GM12878 (cell line): ENCODE results near the gene BLOC1S4. TPM values are rescaled to one million over a fixed set of nuclear protein-coding genes. Genes with fewer than 3 reads are reported as not detected.

Source experiments
- ATAC-seq: fragments of 200-7000 bp; cut with Tn5 transposase; 3 replicates; pipeline ENCODE4 v1.9.1; 2020; ENCODE audit warnings: mild to moderate bottlenecking, moderate library complexity
- BruUV-seq: library from RNA; stranded (reverse); fragments of 400-500 nt; replicated peaks from 2 replicates; lab custom pipeline; 2021; lab: Mats Ljungman, UMichigan
- CTCF ChIA-PET: fragments of 300-600 bp; sonication (Branson Sonifier 250); formaldehyde crosslinking; extraction: SDS; loops from one replicate; lab custom pipeline; 2021; ENCODE audit warnings: inconsistent platforms; lab: Yijun Ruan, JAX
- POLR2A ChIA-PET: fragments of 350-600 bp; formaldehyde crosslinking; extraction: SDS; loops from one replicate; lab custom pipeline; 2021; ENCODE audit warnings: inconsistent platforms; lab: Charles Lee
- RAD21 ChIA-PET: fragments of 300-600 bp; sonication (Branson Sonifier 250); formaldehyde crosslinking; loops from one replicate; lab custom pipeline; 2023; ENCODE audit warnings: antibody characterized with exemption; ENCODE audit not compliant: unreplicated experiment; lab: Charles Lee
- SMC1A ChIA-PET: fragments of 300-600 bp; sonication (Branson Sonifier 250); formaldehyde crosslinking; loops from one replicate; lab custom pipeline; 2023; ENCODE audit not compliant: unreplicated experiment, uncharacterized antibody; lab: Charles Lee
- DNase-seq: peaks from one replicate; pipeline ENCODE4 v3.0.0-alpha.2; 2011; ENCODE audit warnings: low read depth, low spot score
- FAIRE-seq: peaks from 3 replicates; lab custom pipeline; 2011; peaks lifted over from hg19 to GRCh38; lab: Jason Lieb, UNC
- H2AFZ ChIP-seq: 2 replicates; pipeline ENCODE4 v1.6.0; 2011; ENCODE audit warnings: low read depth, low read length, control low read depth; ENCODE audit not compliant: control insufficient read depth
- H3K27ac ChIP-seq: 2 replicates; pipeline ENCODE4 v1.5.1; 2011; ENCODE audit warnings: control low read depth; ENCODE audit not compliant: control insufficient read depth, insufficient read depth
- H3K27me3 ChIP-seq, 2 experiments: replicated peaks in 1 of 2; 2 replicates each; pipeline versions ENCODE4 v1.6.0 to v1.6.1; 2011; ENCODE audit warnings: low read length in 1 of 2; ENCODE audit not compliant: control insufficient read depth in 2 of 2, insufficient read depth in 2 of 2
- H3K36me3 ChIP-seq, 2 experiments: 2 replicates each; pipeline ENCODE4 v1.5.1; 2011; ENCODE audit warnings: low read length in 1 of 2; ENCODE audit not compliant: control insufficient read depth in 2 of 2, insufficient read depth in 2 of 2
- H3K4me1 ChIP-seq: 2 replicates; pipeline ENCODE4 v1.6.1; 2011; ENCODE audit warnings: mild to moderate bottlenecking, low read length, moderate library complexity, mixed read lengths; ENCODE audit not compliant: control insufficient read depth, insufficient read depth
- H3K4me2 ChIP-seq: 2 replicates; pipeline ENCODE4 v1.6.0; 2011; ENCODE audit warnings: control low read depth; ENCODE audit not compliant: control insufficient read depth, insufficient read depth
- H3K4me3 ChIP-seq: fragments of 200-600 bp; sonication (generic); 2 replicates; pipeline ENCODE4 v1.5.1; 2016
- H3K79me2 ChIP-seq: 2 replicates; pipeline ENCODE4 v1.6.0; 2011; ENCODE audit warnings: low read length; ENCODE audit not compliant: control insufficient read depth, insufficient read depth
- H3K9ac ChIP-seq: 2 replicates; pipeline ENCODE4 v1.8.0; 2011; ENCODE audit warnings: low read length, control low read depth, mixed read lengths; ENCODE audit not compliant: control insufficient read depth, insufficient read depth
- H3K9me3 ChIP-seq: replicated peaks from 3 replicates; pipeline ENCODE4 v1.5.1; 2011; ENCODE audit warnings: mild to moderate bottlenecking, low read length; ENCODE audit not compliant: control insufficient read depth, insufficient read depth
- H4K20me1 ChIP-seq: 2 replicates; pipeline ENCODE4 v1.6.0; 2011; ENCODE audit not compliant: control insufficient read depth, insufficient read depth
- ATF3 ChIP-seq: IDR thresholded peaks from 2 replicates; pipeline ENCODE4 v1.6.1; 2011; ENCODE audit warnings: low read depth, mild to moderate bottlenecking, low read length, moderate library complexity, borderline replicate concordance; ENCODE audit errors: extremely low read depth
- FOXK2 ChIP-seq: fragments of 450-650 bp; IDR thresholded peaks from 2 replicates; pipeline ENCODE4 v1.6.1; 2017; ENCODE audit warnings: mild to moderate bottlenecking, moderate library complexity
- GABPA ChIP-seq: IDR thresholded peaks from 2 replicates; pipeline ENCODE4 v1.6.1; 2014; ENCODE audit warnings: antibody characterized with exemption, low read depth, mild to moderate bottlenecking, inconsistent platforms
- IKZF2 ChIP-seq, 2 experiments: fragments of 450-650 bp; IDR thresholded peaks; 2 replicates each; pipeline ENCODE4 v1.6.1; 2017; ENCODE audit warnings: mild to moderate bottlenecking in 2 of 2, moderate library complexity in 2 of 2
- IRF4 ChIP-seq: IDR thresholded peaks from 2 replicates; pipeline ENCODE4 v1.6.1; 2011; ENCODE audit warnings: low read depth, low read length
- NBN ChIP-seq: fragments of 450-650 bp; IDR thresholded peaks from 2 replicates; pipeline ENCODE4 v1.6.1; 2016
- NFIC ChIP-seq: IDR thresholded peaks from 2 replicates; pipeline ENCODE4 v1.6.1; 2012; ENCODE audit warnings: low read depth, mild to moderate bottlenecking, inconsistent platforms, low read length, moderate library complexity
- POLR2AphosphoS2 ChIP-seq: IDR thresholded peaks from 2 replicates; pipeline ENCODE4 v1.6.1; 2011; ENCODE audit warnings: low read depth, mild to moderate bottlenecking, low read length, improper control_type of control experiment, moderate library complexity
- RAD21 ChIP-seq: IDR thresholded peaks from 2 replicates; pipeline ENCODE4 v1.6.1; 2011; ENCODE audit warnings: mild to moderate bottlenecking, low read depth, low read length, moderate library complexity; ENCODE audit not compliant: insufficient read depth
- RFX5 ChIP-seq: IDR thresholded peaks from 2 replicates; pipeline ENCODE4 v1.6.1; 2011; ENCODE audit warnings: low read depth, low read length, improper control_type of control experiment
- SIX5 ChIP-seq: IDR thresholded peaks from 2 replicates; pipeline ENCODE4 v1.6.1; 2011; ENCODE audit warnings: mild to moderate bottlenecking, low read depth, low read length, moderate library complexity; ENCODE audit not compliant: severe bottlenecking
- SP1 ChIP-seq: IDR thresholded peaks from one replicate; pipeline ENCODE4 v1.6.1; 2011; ENCODE audit warnings: low read depth, low read length
- STAT3 ChIP-seq: IDR thresholded peaks from 2 replicates; pipeline ENCODE4 v1.6.1; 2011; ENCODE audit warnings: low read depth, low read length, improper control_type of control experiment
- USF1 ChIP-seq: IDR thresholded peaks from 2 replicates; pipeline ENCODE4 v1.6.1; 2011; ENCODE audit warnings: borderline replicate concordance, low read depth, mild to moderate bottlenecking, moderate library complexity, mixed read lengths, low read length; ENCODE audit not compliant: insufficient read depth; ENCODE audit errors: extremely low read length
- ZBTB33 ChIP-seq: fragments of 450-650 bp; IDR thresholded peaks from 2 replicates; pipeline ENCODE4 v1.6.1; 2017; ENCODE audit warnings: mild to moderate bottlenecking
- ZNF274 ChIP-seq: IDR thresholded peaks from one replicate; pipeline ENCODE4 v1.8.0; 2011; ENCODE audit not compliant: insufficient read length, insufficient read depth
- ZNF592 ChIP-seq: fragments of 450-650 bp; IDR thresholded peaks from 2 replicates; pipeline ENCODE4 v1.6.1; 2017; ENCODE audit warnings: mild to moderate bottlenecking, moderate library complexity
- WGBS: methylation state at CpG from one replicate; pipeline ENCODE4 v1.1.6; 2016; ENCODE audit warnings: low lambda C conversion rate; ENCODE audit not compliant: insufficient replicate concordance, insufficient coverage; ENCODE audit errors: missing lambda C conversion rate; 5-methylcytosine and 5-hydroxymethylcytosine counted together
- in situ Hi-C: fragments of 300-500 bp; cut with MboI; formaldehyde crosslinking; loops from 9 replicates; pipeline ENCODE4 v1.14.3; 2018; ENCODE audit warnings: mixed read lengths
- intact Hi-C: fragments of 100-400 bp; cut with micrococcal nuclease; formaldehyde crosslinking; loops from one replicate; pipeline ENCODE4 v1.14.2; 2022; ENCODE audit not compliant: unreplicated experiment
- polyA plus RNA-seq, 11 experiments: library from polyadenylated mRNA; depleted of rRNA in 4 of 11; unstranded in 6 of 11; stranded (reverse) in 5 of 11; fragments of >200 nt; fragmentation: Nextera tagmentation in 4 of 11; fragmentation: Illumina TruSeq in 1 of 11; extraction: Ambion mirVana in 4 of 11; extraction: Trizol in 1 of 11; gene quantifications; 1 replicate in 1 of 11; 2 replicates in 10 of 11; pipeline versions ENCODE4 v1.2.1 to v1.2.3, GENCODE V29; 2011 to 2016; ENCODE audit warnings: inconsistent platforms in 2 of 11, missing spikeins in 2 of 11, low read depth in 1 of 11
- total RNA-seq, 4 experiments: library from RNA; depleted of rRNA in 3 of 4; stranded (reverse); fragments of >200 nt in 3 of 4; fragmentation: Illumina TruSeq in 1 of 4; extraction: Trizol in 1 of 4; gene quantifications; 2 replicates each; pipeline versions ENCODE4 v1.2.1 to v1.2.3, GENCODE V29; 2013 to 2021

BLOC1S4 gene
- total and polyA plus RNA-seq, 10 of the 15 experiments (the other 5 are each of a cell fraction or from before 2014, with no cell fraction given), result 2.7 to 23.8 (median 9.5) TPM

GRCh38 chr4:6671648-6672047 lies 44.3 kb upstream of the BLOC1S4 start (continued):
- no peak for TF ChIP-seq GABPA
- TF ChIP-seq SIX5, result no peak
- TF ChIP-seq STAT3, result no peak
- TF ChIP-seq FOXK2, result no peak
- TF ChIP-seq SP1, result no peak
- TF ChIP-seq ATF3, result no peak
- TF ChIP-seq POLR2AphosphoS2, result no peak
- TF ChIP-seq USF1, result no peak
- no peak for TF ChIP-seq RAD21
- no peak for TF ChIP-seq IKZF2 (IDR thresholded peaks at IDR 0.05)

- Histone ChIP-seq H2AFZ (no peak overlapping the region), H3K9ac (no peak overlapping the region), H3K79me2 (peaks cover 25% of the 10 kb centered on the region), H3K27ac (no peak overlapping the region), H3K4me3 (no peak overlapping the region), H3K27me3 (no peaks in the 10 kb centered on the region), H4K20me1 (no peaks in the 10 kb centered on the region), H3K4me1 (peaks cover 6% of the 10 kb centered on the region; the same call in 1 of the 2 replicates), H3K4me2 (no peak overlapping the region), H3K36me3 (no peaks in the 10 kb centered on the region; a peak in 2 of 4 replicates), H3K9me3 (no peaks in the 10 kb centered on the region; the same call in 2 of the 3 replicates)
- ChIA-PET CTCF (interaction anchor here (2.2 kb wide), 1 partner anchor 48 kb away, joined by 5 read pairs; no protein-coding TSS in a partner anchor), RAD21 (interaction anchor here (1.5 kb wide), 1 partner anchor 45 kb away, joined by 3 read pairs; no protein-coding TSS in a partner anchor), SMC1A (no interaction called here), POLR2A (interaction anchor here (1.3 to 2.1 kb wide), 2 partner anchors 13 to 31 kb away, joined by 4 to 6 read pairs; partner anchors contain the start of gene MRFAP1)
- ATAC-seq (no peak), DNase-seq (no peak), FAIRE-seq (no peak)
- intact Hi-C loops (no loop called here), in situ Hi-C loops (no loop called here)
- 95% methylated on average over 19 of the region's 19 CpGs for WGBS
- no TSS peak for BruUV-seq
- TF ChIP-seq NFIC (no peak), ZBTB33 (no peak), IRF4 (no peak), RFX5 (no peak), ZNF274 (no peak), NBN (no peak), ZNF592 (no peak)
Measured at GRCh38 chr4:6672131-6672530, 43.8 kb upstream of the BLOC1S4 start.
